Astrocyte of the spinal cord (primary cell): Measurements from ENCODE around the gene PRSS21.

ENCODE experiments used
- DNase-seq: peaks from one replicate; pipeline ENCODE4 v3.0.0; 2011; ENCODE audit warnings: low read depth, low spot score
- H3K4me3 ChIP-seq: 2 replicates; pipeline ENCODE4 v1.5.1; 2011; ENCODE audit warnings: low read depth, mild to moderate bottlenecking, low read length, moderate library complexity
- CTCF ChIP-seq: IDR thresholded peaks from 2 replicates; pipeline ENCODE4 v1.5.1; 2012; ENCODE audit warnings: low read depth, mild to moderate bottlenecking, low read length, inconsistent platforms
- in situ Hi-C: cut with HindIII; loops from 2 replicates; pipeline ENCODE4 v1.10.0; 2017; ENCODE audit warnings: low sequenced_read_pairs

The PRSS21 gene

DNA sequence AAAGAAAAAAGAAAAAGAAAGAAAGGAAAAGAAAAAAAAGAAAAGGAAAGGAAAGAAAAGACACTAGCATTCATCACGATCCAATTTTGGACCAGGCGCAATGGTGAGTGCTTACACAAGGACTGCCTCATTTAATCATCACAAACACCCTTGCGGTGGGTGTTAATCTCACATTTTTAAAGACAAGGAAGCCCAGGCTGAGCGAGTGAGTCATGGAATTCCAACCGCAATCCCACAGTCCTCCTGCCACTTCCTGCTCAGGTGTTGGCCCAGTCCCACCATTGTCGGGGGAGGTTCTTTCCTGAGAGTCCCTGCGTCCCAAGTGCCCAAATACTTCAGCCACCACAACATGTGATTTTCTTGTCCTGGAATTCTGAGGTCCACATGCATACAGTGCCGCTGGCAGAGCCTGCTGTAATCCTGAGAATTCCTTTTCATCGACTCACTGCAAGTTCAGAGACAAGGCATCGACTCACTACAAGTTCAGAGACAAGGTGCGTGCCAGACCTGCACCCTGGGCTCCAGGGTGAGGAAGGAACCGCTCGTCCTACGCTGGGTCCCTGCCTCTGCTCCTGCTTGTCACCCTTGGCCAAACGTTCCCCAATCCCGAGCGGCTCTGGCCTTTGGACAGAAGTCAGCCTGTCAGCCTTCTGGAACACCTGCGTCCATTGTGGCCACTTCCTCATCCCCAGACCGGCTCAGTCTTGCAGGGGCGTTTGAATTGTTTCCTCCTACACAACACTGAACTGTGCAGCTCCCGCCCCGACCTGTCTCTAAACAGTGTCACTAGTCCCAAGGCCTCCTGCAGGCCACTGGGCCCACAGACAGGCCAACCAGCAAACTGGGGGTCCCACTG is 18.8 kb downstream of the PRSS21 start:
- in situ Hi-C loops = no loop called here
- TF ChIP-seq CTCF = no peak
- no peak overlapping the region for H3K4me3 ChIP-seq
- peak; percentile 96 for DNase-seq

GRCh38 chr16:2836646-2837508 is 19.8 kb downstream of the PRSS21 start:
- in situ Hi-C loops = no loop called here
- no peak for TF ChIP-seq CTCF
- DNase-seq = peak; percentile 16
- H3K4me3 ChIP-seq = no peak overlapping the region

DNA sequence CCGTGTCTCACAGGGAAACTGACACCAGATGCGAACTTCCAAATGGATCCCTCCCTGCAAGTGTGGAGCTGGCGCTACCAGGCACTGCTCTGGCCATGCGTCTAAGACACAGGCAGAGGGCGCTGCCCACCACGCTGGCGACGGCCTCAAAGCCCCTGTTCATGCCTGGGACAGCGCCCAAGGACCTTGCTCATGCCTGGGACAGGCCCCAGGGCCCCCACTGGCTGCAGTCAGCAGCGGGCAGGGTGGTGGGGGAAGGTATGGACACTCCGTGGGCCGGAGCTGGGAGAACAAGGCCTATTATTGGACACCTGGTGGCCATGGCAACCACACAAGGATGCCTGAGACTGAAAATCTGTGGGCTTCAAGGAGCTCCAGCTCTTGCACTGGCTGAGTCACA is 21.9 kb downstream of the PRSS21 start:
- peak; percentile 94 for TF ChIP-seq CTCF
- in situ Hi-C loops = no loop called here
- peak; percentile 72 for DNase-seq

DNA sequence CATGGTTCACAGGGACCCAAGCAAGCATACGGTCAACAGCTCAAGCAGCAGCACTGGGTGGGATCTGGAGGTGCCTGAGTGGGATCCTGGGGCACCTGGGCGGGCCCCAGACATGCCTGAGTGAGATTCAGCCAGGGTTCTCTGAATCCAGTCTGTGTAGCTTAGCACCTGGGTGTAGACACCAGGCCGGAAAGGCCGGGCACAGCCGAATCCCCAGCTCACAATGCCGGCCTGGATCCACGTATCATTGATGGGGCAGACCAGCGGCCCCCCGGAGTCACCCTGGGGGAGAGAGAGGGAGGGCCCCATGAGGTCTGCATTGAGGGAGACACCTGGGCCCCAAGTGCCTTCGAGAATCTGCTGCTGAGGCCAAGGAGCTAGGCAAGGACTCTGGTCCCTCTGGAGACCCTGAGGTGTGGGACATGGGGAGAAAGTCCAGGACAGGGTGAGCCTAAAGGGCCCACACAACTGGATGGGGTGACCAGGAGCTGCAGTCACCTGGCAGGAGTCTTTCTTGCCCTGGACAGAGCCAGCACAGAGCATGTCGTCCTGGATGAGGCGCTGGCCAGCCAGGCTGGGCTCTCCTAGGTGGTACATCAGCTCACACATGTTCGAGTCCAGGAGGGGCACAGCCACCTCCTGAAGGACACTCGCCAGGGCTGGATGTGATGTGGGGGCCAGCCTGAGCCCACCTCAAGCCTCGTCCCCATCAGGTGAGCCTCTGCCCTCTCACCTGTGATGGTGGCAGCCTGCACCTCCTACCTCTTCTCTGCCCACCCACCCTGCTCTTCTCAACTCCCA is 22.8 kb downstream of the PRSS21 start:
- TF ChIP-seq CTCF = no peak
- in situ Hi-C loops = no loop called here
- DNase-seq = no peak
- H3K4me3 ChIP-seq = no peak overlapping the region

More for the DNA sequence above, 21.9 kb downstream of the PRSS21 start:
- H3K4me3 ChIP-seq = no peak overlapping the region

DNA sequence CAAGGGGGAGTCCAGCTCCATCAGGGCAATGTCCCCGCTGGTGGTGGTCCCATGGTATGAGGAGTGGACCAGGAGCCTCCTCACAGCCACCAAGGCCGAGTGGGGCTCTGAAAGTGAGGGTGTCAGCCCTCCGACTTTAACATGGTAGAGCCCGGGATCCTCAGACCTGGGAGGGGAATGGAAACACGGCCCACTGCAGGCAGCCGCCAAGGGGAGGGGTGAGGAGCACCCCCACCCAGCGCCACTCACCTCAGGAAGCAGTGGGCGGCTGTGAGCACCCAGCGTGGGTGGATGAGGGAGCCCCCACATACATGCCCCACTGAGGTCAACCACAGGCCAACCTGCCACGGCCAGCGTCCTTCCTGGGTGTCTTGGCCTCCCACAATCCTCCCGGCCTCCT is 23.9 kb downstream of the PRSS21 start:
- DNase-seq = no peak
- no peak for TF ChIP-seq CTCF
- H3K4me3 ChIP-seq = no peak overlapping the region
- in situ Hi-C loops = no loop called here

- in situ Hi-C loops = no loop called here
- H3K4me3 ChIP-seq = no peak overlapping the region
- no peak for DNase-seq
- TF ChIP-seq CTCF = no peak
Observed at GRCh38 chr16:2841606-2842339, 24.7 kb downstream of the PRSS21 start.
